ENCODE data around the gene TDP2.
A peak's percentile ranks its signal among the peaks of the same experiment; 100 is the strongest.
"Not testable (repeated sequence)": the region's sequence is repeated elsewhere in the genome, so short reads cannot be mapped to it uniquely, and the experiment has no call there.

The TDP2 gene

DNA sequence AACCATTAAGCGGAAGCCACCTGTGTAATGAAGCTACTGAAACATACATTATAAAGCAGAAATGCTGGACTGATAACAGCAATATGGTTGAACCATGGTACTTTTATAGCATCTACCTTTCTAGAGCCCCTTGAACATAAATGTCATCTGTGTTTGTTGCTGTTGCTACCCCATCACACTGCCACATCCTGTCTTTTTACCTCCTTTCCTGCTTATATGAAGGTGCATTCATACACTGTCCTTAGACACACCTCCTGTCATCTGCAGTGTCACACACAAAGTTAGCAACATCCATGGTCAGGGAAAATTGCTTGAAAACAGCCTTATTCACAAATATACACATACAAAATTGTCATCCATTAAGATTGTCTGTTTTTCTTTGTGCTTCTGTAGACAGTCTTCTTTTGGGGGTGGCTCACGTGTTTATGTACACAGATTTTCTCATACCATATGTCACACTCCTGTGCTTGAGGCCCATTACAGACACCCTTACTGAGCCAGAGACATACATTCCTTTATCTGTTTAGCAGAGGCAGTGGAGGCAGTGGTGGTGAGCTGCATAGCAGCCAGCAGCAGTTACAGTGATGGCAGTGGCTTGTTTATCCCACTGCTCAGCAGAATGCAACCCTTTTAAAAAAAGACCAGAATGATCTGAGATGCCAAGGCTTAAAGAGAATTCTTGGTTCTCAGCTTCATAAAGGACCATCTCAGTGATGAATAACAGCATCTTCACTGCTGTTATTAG, 26.3 kb upstream of the TDP2 start:
- H3K9me3 ChIP-seq (ENCODE audit: control insufficient read depth, low read length): no peaks in the 10 kb centered on the region
- H3K27me3 ChIP-seq (replicated peaks; ENCODE audit: control insufficient read depth, insufficient read depth, low read length): no peaks in the 10 kb centered on the region
- no peaks in the 10 kb centered on the region for H3K36me3 ChIP-seq (ENCODE audit: control insufficient read depth, insufficient read depth, low read length, severe bottlenecking)
- H3K9ac ChIP-seq (ENCODE audit: low read length): no peak overlapping the region
- DNase-seq (ENCODE audit: low read depth): no peak
- no peak overlapping the region for H3K4me3 ChIP-seq (ENCODE audit: low read length)
- peaks cover 52% of the 10 kb centered on the region for H3K4me1 ChIP-seq (ENCODE audit: control insufficient read depth, insufficient read depth, low read length)

DNA sequence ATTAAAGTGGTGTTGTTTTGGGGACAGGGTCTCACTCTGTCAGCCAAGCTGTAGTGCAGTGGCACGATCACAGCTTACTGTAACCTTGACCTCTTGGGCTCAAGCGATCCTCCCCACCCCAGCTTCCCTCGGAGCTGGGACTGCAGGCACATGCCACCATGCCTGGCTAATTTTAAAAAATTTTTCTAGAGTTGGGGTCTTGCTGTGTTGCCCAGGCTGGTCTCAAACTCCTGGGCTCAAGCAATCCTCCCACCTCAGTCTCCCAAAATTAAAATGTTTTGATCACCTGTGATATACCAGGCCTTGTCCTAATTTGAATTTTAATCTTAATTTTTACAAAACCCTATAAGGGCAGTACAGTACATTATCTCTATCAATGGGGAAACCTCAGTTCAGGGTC, 25.7 kb upstream of the TDP2 start:
- Histone ChIP-seq H3K36me3 (ENCODE audit: control insufficient read depth, insufficient read depth, low read length, severe bottlenecking) (no peaks in the 10 kb centered on the region), H3K4me3 (ENCODE audit: low read length) (no peak overlapping the region), H3K9me3 (ENCODE audit: control insufficient read depth, low read length) (no peaks in the 10 kb centered on the region), H3K4me1 (ENCODE audit: control insufficient read depth, insufficient read depth, low read length) (peaks cover 52% of the 10 kb centered on the region), H3K9ac (ENCODE audit: low read length) (no peak overlapping the region), H3K27me3 (replicated peaks; ENCODE audit: control insufficient read depth, insufficient read depth, low read length) (no peaks in the 10 kb centered on the region)
- DNase-seq (ENCODE audit: low read depth): no peak

DNA sequence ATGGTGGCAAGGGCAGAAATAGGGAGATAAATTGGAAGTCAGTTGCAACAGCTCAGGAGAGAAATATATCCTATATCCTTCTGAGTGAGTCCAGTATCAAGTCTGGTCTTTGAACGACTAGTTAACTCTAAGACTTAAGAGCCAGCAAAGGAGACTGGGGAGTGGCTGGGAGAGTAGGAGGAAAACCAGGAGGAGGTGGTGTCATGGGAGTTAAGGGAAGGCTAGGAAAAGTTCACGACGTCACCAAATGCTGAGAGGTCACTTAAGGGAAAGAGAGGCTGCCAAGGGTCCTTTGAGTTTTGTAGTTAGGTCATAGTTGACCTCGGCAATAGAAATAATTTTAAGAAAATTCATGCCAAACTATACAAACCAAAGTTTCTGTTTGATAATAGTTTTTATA, 25.3 kb upstream of the TDP2 start:
- no peaks in the 10 kb centered on the region for H3K36me3 ChIP-seq (ENCODE audit: control insufficient read depth, insufficient read depth, low read length, severe bottlenecking)
- no peak overlapping the region for H3K9ac ChIP-seq (ENCODE audit: low read length)
- H3K4me3 ChIP-seq (ENCODE audit: low read length): peak overlapping the region; percentile 8
- no peaks in the 10 kb centered on the region for H3K27me3 ChIP-seq (replicated peaks; ENCODE audit: control insufficient read depth, insufficient read depth, low read length)
- no peaks in the 10 kb centered on the region for H3K9me3 ChIP-seq (ENCODE audit: control insufficient read depth, low read length)
- peaks cover 54% of the 10 kb centered on the region for H3K4me1 ChIP-seq (ENCODE audit: control insufficient read depth, insufficient read depth, low read length)
- DNase-seq (ENCODE audit: low read depth): no peak

DNA sequence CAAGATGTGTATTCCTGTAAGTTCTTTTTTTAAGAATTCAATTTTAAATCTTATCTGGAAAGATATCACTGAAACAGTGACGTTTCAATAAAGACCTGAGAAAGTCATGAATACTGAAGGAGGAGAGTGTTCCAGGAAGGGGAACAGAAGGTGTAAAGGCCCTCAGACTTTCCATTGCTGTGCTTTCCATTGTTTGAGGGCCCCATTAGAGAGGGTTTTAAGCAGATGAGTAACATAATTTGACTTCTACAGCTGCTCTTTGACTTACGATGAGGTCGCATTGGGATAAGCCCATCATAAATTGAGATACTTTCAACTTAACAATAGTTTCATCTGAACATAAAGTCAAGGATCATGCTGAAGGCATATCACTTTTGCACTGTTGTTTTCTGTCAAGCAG, 24.9 kb upstream of the TDP2 start:
- Histone ChIP-seq H3K4me3 (ENCODE audit: low read length) (peak overlapping the region; percentile 8), H3K4me1 (ENCODE audit: control insufficient read depth, insufficient read depth, low read length) (peaks cover 54% of the 10 kb centered on the region), H3K36me3 (ENCODE audit: control insufficient read depth, insufficient read depth, low read length, severe bottlenecking) (no peaks in the 10 kb centered on the region), H3K27me3 (replicated peaks; ENCODE audit: control insufficient read depth, insufficient read depth, low read length) (no peaks in the 10 kb centered on the region), H3K9ac (ENCODE audit: low read length) (no peak overlapping the region), H3K9me3 (ENCODE audit: control insufficient read depth, low read length) (no peaks in the 10 kb centered on the region)
- DNase-seq (ENCODE audit: low read depth): no peak

DNA sequence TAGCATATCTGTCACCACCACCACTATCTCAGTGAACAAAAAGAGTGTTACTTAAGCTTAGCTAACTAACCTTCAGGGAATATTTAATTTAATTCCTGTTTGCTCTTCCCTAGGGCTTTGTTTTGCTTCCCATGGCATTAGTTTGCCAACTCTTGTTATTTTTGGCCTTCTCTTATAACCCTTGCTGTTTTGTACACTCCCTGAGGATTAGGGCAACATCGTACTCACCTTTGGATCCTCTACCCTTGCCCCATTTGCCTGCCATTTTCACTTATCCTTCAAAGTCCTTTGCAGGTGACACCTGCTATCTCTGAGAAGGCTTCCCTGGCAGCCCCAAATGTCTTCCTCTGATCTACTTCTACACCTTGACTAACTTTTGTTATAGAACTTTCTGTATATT, 23.9 kb upstream of the TDP2 start:
- Histone ChIP-seq H3K4me1 (ENCODE audit: control insufficient read depth, insufficient read depth, low read length) (peaks cover 54% of the 10 kb centered on the region), H3K9ac (ENCODE audit: low read length) (no peak overlapping the region), H3K27me3 (replicated peaks; ENCODE audit: control insufficient read depth, insufficient read depth, low read length) (no peaks in the 10 kb centered on the region), H3K4me3 (ENCODE audit: low read length) (no peak overlapping the region), H3K36me3 (ENCODE audit: control insufficient read depth, insufficient read depth, low read length, severe bottlenecking) (no peaks in the 10 kb centered on the region), H3K9me3 (ENCODE audit: control insufficient read depth, low read length) (no peaks in the 10 kb centered on the region)
- no peak for DNase-seq (ENCODE audit: low read depth)

DNA sequence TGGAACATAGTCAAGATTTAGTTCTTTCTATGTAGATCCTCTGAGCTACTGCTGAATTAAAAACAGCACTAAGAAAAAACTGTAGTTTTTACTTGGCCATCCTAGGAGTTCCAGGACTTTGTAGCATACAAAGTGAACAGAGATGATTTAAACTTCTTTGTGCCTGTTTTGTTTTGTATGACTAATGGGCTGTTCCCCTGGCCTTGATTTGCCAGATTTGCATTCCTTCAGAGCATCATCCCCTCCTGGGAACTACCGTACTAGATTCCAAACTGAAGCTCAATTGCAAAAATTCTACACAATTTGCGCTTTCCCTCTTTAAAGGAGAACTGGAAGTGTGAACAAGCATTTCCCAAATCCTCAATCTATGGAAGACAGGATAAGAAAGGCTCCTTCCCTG, 23.3 kb upstream of the TDP2 start:
- DNase-seq (ENCODE audit: low read depth): peak; percentile 28
- Histone ChIP-seq H3K4me1 (ENCODE audit: control insufficient read depth, insufficient read depth, low read length) (peaks cover 50% of the 10 kb centered on the region), H3K9me3 (ENCODE audit: control insufficient read depth, low read length) (no peaks in the 10 kb centered on the region), H3K9ac (ENCODE audit: low read length) (no peak overlapping the region), H3K36me3 (ENCODE audit: control insufficient read depth, insufficient read depth, low read length, severe bottlenecking) (no peaks in the 10 kb centered on the region), H3K4me3 (ENCODE audit: low read length) (no peak overlapping the region), H3K27me3 (replicated peaks; ENCODE audit: control insufficient read depth, insufficient read depth, low read length) (no peaks in the 10 kb centered on the region)

DNA sequence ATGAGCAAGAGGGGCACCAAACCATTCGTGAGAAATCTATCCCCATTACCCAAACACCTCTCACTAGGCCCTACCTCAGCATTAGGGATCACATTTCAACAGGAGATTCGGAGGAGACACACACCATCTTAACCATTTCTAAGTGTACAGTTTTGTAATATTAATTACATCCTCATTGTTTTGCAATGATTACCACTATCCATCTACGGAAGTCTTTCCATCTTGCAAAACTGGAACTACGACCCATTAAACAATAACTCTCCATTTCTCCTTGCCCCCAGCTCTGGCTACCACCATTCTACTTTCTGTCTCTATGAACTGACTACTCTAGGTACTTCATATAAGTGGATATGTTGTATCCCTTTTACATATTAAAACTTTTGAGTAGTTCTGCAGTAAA, 20.2 kb upstream of the TDP2 start:
- no peak overlapping the region for H3K4me3 ChIP-seq (ENCODE audit: low read length)
- H3K27me3 ChIP-seq (replicated peaks; ENCODE audit: control insufficient read depth, insufficient read depth, low read length): no peaks in the 10 kb centered on the region
- peaks cover 22% of the 10 kb centered on the region for H3K4me1 ChIP-seq (ENCODE audit: control insufficient read depth, insufficient read depth, low read length)
- no peak overlapping the region for H3K9ac ChIP-seq (ENCODE audit: low read length)
- H3K9me3 ChIP-seq (ENCODE audit: control insufficient read depth, low read length): no peaks in the 10 kb centered on the region
- DNase-seq (ENCODE audit: low read depth): no peak
- no peaks in the 10 kb centered on the region for H3K36me3 ChIP-seq (ENCODE audit: control insufficient read depth, insufficient read depth, low read length, severe bottlenecking)

DNA sequence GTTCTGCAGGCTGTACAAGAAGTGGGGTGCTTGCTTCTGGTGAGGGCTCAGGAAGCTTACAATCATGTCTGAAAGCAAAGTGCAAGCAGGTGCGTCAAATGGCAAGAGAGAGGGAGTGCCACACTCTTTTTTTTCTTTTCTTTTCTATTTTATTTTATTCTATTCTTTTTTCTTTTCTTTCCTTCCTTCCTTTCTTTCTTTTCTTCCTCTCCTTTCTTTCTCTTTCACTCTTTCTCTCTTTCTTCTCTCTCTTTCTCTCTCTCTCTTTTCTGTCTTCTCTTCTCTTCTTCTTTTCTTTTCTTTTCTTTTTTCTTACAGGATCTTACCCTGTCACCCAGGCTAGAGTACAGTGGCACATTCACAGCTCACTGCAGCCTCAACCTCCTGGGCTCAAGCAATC, 19.7 kb upstream of the TDP2 start:
- no peak overlapping the region for H3K9ac ChIP-seq (ENCODE audit: low read length)
- no peak overlapping the region for H3K4me3 ChIP-seq (ENCODE audit: low read length)
- H3K36me3 ChIP-seq (ENCODE audit: control insufficient read depth, insufficient read depth, low read length, severe bottlenecking): no peaks in the 10 kb centered on the region
- no peak for DNase-seq (ENCODE audit: low read depth)
- H3K27me3 ChIP-seq (replicated peaks; ENCODE audit: control insufficient read depth, insufficient read depth, low read length): no peaks in the 10 kb centered on the region
- H3K4me1 ChIP-seq (ENCODE audit: control insufficient read depth, insufficient read depth, low read length): peaks cover 17% of the 10 kb centered on the region
- H3K9me3 ChIP-seq (ENCODE audit: control insufficient read depth, low read length): no peaks in the 10 kb centered on the region

DNA sequence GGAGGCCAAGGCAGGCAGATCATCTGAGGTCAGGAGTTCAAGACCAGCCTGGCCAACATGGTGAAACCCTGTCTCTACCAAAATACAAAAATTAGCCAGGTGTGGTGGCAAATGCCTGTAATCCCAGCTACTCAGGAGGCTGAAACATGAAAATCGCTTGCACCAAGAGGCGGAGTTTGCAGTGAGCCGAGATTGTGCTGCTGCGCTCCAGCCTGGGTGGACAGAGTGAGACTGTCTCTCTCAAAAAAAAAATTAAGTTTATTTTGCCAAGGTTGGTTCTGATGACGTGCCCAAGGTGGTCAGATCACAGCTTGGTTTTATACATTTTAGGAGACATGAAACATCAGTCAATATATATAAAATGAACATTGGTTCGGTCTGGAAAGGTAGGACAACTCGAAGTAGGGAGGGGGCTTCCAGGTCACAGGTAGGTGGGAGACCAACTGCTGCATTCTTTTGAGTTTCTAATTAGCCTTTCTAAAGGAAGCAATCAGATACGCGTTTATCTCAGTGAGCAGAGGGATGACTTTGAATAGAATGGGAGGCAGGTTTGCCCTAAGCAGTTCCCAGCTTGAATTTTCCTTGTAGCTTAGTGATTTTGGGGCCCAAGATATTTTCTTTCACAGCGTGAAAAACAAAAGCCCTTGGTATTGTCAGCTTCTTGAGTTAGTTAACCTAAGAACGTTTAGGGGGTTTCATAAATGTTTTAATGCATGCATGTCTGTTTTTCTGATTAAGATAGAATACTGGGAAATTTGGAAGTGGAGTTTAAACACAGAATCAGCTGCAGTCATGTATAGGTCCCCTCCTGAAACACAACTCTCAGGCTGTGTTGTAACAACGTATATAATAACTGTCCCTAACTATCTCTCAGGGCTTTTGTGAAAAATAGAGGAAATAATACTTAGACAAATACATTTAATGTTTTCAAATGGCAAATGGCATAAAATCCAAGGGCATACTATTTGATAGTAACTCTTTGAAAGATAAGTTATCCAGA, 16.9 kb upstream of the TDP2 start:
- no peak for DNase-seq (ENCODE audit: low read depth)
- Histone ChIP-seq H3K9me3 (ENCODE audit: control insufficient read depth, low read length) (no peaks in the 10 kb centered on the region), H3K36me3 (ENCODE audit: control insufficient read depth, insufficient read depth, low read length, severe bottlenecking) (no peaks in the 10 kb centered on the region), H3K4me1 (ENCODE audit: control insufficient read depth, insufficient read depth, low read length) (peaks cover 3% of the 10 kb centered on the region), H3K9ac (ENCODE audit: low read length) (no peak overlapping the region), H3K4me3 (ENCODE audit: low read length) (no peak overlapping the region), H3K27me3 (replicated peaks; ENCODE audit: control insufficient read depth, insufficient read depth, low read length) (no peaks in the 10 kb centered on the region)

DNA sequence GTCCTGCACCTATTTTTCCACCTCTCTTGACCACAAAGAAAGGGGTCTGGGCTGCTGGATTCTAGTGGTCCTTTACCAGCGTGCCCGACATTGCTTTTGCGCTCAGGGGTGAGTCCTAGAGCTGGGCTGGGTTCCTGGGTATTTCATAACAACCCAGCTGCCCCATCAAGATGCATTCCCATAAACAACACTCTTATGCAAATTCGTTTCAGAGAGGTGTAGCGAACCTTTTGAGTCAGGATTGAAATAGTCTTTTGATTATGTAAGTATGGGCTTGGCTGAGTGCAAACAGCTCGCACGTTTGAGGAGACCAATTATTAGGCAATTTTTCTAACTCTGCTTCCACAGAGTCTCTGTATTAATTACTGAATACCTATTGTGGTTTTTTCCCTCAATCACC, 13.9 kb upstream of the TDP2 start:
- H3K27me3 ChIP-seq (replicated peaks; ENCODE audit: control insufficient read depth, insufficient read depth, low read length): no peaks in the 10 kb centered on the region
- H3K9me3 ChIP-seq (ENCODE audit: control insufficient read depth, low read length): no peaks in the 10 kb centered on the region
- no peaks in the 10 kb centered on the region for H3K36me3 ChIP-seq (ENCODE audit: control insufficient read depth, insufficient read depth, low read length, severe bottlenecking)
- no peak overlapping the region for H3K4me3 ChIP-seq (ENCODE audit: low read length)
- DNase-seq (ENCODE audit: low read depth): no peak
- H3K9ac ChIP-seq (ENCODE audit: low read length): no peak overlapping the region
- no peaks in the 10 kb centered on the region for H3K4me1 ChIP-seq (ENCODE audit: control insufficient read depth, insufficient read depth, low read length)

DNA sequence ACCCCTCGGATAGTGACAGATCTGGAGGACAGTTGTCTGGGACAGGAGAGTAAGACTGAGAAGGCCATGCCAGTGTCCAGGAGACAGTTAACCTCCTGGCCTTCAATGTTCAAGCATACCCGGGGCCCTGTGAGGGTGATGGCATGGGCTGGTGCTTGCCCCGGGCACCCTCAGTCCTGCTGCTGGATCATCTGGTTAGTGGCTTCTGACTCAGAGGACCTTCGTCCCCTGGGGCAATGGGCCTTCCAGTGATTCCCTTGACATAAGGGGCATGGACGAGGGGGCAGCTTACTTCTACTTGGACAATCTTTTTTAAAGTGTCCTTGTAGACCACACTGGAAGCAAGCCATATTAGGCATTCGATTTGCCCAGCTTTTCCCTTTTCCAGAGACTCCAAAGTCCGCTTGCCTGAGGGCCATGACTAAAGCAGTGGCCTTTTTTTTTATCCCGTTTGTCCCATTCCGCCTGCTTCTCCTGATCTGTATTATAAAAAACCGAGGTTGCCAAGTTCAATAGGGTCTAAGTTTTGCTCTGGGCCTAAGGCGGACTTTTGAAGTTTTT, 12.2 kb upstream of the TDP2 start:
- not testable (repeated sequence) for H3K4me1 ChIP-seq (ENCODE audit: control insufficient read depth, insufficient read depth, low read length); H3K9me3 ChIP-seq (ENCODE audit: control insufficient read depth, low read length); H3K36me3 ChIP-seq (ENCODE audit: control insufficient read depth, insufficient read depth, low read length, severe bottlenecking); H3K9ac ChIP-seq (ENCODE audit: low read length); H3K27me3 ChIP-seq (replicated peaks; ENCODE audit: control insufficient read depth, insufficient read depth, low read length); H3K4me3 ChIP-seq (ENCODE audit: low read length); DNase-seq (ENCODE audit: low read depth)
